Progenitor cell of endocrine pancreas (in vitro differentiated cells): ENCODE data around the gene GABRB1. TPM values are rescaled to one million over a fixed set of nuclear protein-coding genes. Genes with fewer than 3 reads are reported as not detected.

Source experiments
- DNase-seq: peaks from one replicate; pipeline ENCODE4 v3.0.0; 2021; ENCODE audit warnings: low spot score; ENCODE audit not compliant: unreplicated experiment
- H3K27ac Mint-ChIP-seq: 2 replicates; pipeline ENCODE4 v1.8.0; 2021; ENCODE audit warnings: mild to moderate bottlenecking, moderate library complexity, mixed read lengths
- H3K27me3 Mint-ChIP-seq: 2 replicates; pipeline ENCODE4 v1.8.0; 2021; ENCODE audit warnings: mixed read lengths
- H3K36me3 Mint-ChIP-seq: 2 replicates; pipeline ENCODE4 v1.8.0; 2022; ENCODE audit warnings: mixed read lengths; ENCODE audit not compliant: insufficient read depth
- H3K4me1 Mint-ChIP-seq: 2 replicates; pipeline ENCODE4 v1.8.0; 2021; ENCODE audit warnings: low read depth, mixed read lengths
- H3K4me3 Mint-ChIP-seq: 2 replicates; pipeline ENCODE4 v1.8.0; 2021; ENCODE audit warnings: low read depth, mild to moderate bottlenecking, moderate library complexity, mixed read lengths
- H3K9me3 Mint-ChIP-seq: 2 replicates; pipeline ENCODE4 v1.8.0; 2021; ENCODE audit warnings: low read depth, mixed read lengths
- total RNA-seq: library from RNA; stranded (reverse); gene quantifications from 2 replicates; pipeline ENCODE4 v1.2.1, GENCODE V29; 2021
- TF ChIP-seq, protein P1 (sequence below): fragments of 200-600 bp; sonication (generic); IDR thresholded peaks from one replicate; pipeline ENCODE4 v1.5.0; 2021; ENCODE audit warnings: antibody characterized with exemption, mild to moderate bottlenecking; ENCODE audit not compliant: unreplicated experiment

Gene GABRB1
- total RNA-seq, 1 donor from 2014 or later = 1.2 TPM

DNA sequence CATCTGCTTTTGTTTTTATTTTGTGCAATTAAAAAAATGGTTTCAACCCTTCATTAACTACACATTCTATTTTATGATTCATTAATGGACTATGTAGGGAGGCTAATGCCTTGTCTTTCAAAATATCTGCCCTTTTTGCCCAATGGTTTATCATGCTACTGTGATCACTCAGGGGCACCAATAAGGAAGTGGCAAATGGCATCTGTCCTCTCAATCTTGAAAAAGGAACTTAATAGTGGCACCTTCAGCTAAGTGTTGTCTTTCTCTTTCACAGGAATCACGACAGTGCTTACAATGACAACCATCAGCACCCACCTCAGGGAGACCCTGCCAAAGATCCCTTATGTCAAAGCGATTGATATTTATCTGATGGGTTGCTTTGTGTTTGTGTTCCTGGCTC lies 375.0 kb downstream of the GABRB1 start:
- no peaks in the 10 kb centered on the region for H3K36me3 Mint-ChIP-seq
- H3K27ac Mint-ChIP-seq = no peak overlapping the region
- TF ChIP-seq, protein P1, sequence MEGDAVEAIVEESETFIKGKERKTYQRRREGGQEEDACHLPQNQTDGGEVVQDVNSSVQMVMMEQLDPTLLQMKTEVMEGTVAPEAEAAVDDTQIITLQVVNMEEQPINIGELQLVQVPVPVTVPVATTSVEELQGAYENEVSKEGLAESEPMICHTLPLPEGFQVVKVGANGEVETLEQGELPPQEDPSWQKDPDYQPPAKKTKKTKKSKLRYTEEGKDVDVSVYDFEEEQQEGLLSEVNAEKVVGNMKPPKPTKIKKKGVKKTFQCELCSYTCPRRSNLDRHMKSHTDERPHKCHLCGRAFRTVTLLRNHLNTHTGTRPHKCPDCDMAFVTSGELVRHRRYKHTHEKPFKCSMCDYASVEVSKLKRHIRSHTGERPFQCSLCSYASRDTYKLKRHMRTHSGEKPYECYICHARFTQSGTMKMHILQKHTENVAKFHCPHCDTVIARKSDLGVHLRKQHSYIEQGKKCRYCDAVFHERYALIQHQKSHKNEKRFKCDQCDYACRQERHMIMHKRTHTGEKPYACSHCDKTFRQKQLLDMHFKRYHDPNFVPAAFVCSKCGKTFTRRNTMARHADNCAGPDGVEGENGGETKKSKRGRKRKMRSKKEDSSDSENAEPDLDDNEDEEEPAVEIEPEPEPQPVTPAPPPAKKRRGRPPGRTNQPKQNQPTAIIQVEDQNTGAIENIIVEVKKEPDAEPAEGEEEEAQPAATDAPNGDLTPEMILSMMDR = no peak

DNA sequence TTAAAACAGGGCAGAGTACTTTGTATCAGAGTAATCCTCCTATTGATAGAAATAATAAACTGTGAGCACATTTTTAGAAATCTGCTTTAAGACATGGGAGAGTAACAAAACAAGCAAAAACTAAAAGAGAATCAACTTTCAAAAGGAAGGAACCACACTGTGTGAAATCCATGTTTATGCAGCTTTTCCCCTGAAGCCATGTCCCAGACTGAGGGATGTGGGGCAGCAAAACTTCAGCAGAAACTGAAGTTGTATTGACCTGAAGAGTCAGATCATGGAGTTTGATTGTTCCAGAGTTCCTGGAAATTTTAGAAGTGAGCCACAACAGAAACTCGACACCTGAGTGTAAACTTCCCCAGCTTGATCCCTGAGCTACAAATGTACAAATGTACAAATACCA lies 378.9 kb downstream of the GABRB1 start:
- TF ChIP-seq, protein P1 = no peak
- Mint-ChIP-seq H3K4me1 (peaks cover 6% of the 10 kb centered on the region), H3K9me3 (no peaks in the 10 kb centered on the region), H3K36me3 (no peaks in the 10 kb centered on the region), H3K27me3 (peaks cover 5% of the 10 kb centered on the region), H3K4me3 (no peak overlapping the region), H3K27ac (no peak overlapping the region)
- DNase-seq = no peak

More for the DNA sequence above, 375.0 kb downstream of the GABRB1 start:
- Mint-ChIP-seq H3K4me3 (no peak overlapping the region), H3K27me3 (peaks cover 11% of the 10 kb centered on the region), H3K4me1 (peaks cover 6% of the 10 kb centered on the region), H3K9me3 (no peaks in the 10 kb centered on the region)
- DNase-seq = no peak

DNA sequence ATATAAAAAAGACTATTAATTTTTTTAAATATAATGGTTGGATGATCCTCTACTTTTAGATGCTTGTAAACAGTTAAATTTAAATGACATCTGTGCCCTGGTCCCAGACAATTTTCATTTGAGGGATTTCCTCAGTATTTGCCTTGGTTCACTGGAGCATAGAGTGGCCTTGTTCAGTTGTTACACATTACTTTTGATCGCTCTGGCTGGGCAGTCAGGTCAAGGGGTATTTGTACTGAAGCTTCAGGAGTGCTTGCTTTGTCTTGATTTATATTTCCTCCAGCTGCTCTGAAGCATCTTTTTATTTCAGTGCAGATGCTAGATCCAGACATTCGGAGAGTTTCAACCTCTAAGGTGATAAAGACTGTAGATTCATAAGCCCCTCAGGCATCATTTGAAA lies 382.2 kb downstream of the GABRB1 start:
- no peak for DNase-seq
- Mint-ChIP-seq H3K4me3 (no peak overlapping the region), H3K36me3 (no peaks in the 10 kb centered on the region), H3K27me3 (peaks cover 10% of the 10 kb centered on the region), H3K4me1 (peaks cover 6% of the 10 kb centered on the region), H3K27ac (no peak overlapping the region), H3K9me3 (no peaks in the 10 kb centered on the region)
- TF ChIP-seq, protein P1 = no peak

DNA sequence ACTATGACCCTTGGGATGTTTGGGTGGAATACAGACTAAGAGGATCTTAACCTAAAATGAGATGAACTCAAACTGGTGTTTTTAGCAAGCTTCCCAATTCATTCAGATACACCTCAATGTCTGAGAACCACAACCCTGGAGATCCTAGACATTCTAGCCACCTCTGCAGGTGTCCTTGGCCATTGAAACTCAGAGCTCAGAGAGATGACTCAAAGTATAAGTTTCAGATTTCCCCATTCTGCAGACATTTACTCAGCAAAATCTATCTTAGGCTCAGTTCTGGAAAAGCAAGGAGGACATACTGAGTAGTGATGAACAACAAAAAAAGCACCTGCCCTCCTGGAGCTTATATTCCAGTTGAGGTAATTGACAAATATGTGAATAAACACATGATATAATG lies 384.4 kb downstream of the GABRB1 start:
- Mint-ChIP-seq H3K4me3 (no peak overlapping the region), H3K4me1 (peaks cover 2% of the 10 kb centered on the region), H3K27ac (no peak overlapping the region), H3K9me3 (no peaks in the 10 kb centered on the region), H3K27me3 (peaks cover 18% of the 10 kb centered on the region), H3K36me3 (no peaks in the 10 kb centered on the region)
- DNase-seq = no peak
- TF ChIP-seq, protein P1 = no peak

DNA sequence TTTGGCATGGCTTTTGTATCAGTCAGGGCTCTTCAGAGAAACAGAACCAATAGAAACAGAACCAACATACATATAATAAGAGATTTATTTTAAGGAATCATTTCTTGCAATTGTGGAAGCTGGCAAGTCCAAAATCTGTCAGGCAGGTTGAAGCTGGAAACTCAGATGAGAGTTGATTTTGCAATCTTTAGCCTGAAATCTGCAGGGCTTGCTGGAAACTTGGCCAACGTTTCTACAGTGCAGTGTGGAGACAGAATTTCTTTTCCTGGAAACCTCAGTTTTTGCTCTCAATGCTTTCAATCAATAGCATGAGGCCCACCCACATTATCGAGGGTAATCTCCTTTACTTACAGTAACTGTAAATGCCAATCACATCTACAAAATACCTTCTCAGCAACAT lies 386.8 kb downstream of the GABRB1 start:
- H3K27ac Mint-ChIP-seq = no peak overlapping the region
- H3K9me3 Mint-ChIP-seq = no peaks in the 10 kb centered on the region
- DNase-seq = no peak
- H3K27me3 Mint-ChIP-seq = peaks cover 33% of the 10 kb centered on the region
- H3K4me3 Mint-ChIP-seq = no peak overlapping the region
- H3K4me1 Mint-ChIP-seq = peaks cover 2% of the 10 kb centered on the region
- TF ChIP-seq, protein P1 = no peak
- H3K36me3 Mint-ChIP-seq = no peaks in the 10 kb centered on the region
